GM18526 (cell line): ENCODE results near the gene TAF11.

ENCODE experiments used
- POLR2A ChIP-seq: IDR thresholded peaks from 3 replicates; pipeline ENCODE4 v1.6.1; 2011; ENCODE audit not compliant: insufficient read length; ENCODE audit errors: extremely low read depth

Gene TAF11

GRCh38 chr6:34887753-34888513, at the start of gene TAF11:
TSS of gene TAF11 (minus strand) at chr6:34888042. CDS start at chr6:34887957, 85 bp downstream.
- peak; percentile 86 for TF ChIP-seq POLR2A

GRCh38 chr6:34934516-34934915, 46.7 kb upstream of the TAF11 start:
- TF ChIP-seq POLR2A = no peak

GRCh38 chr6:34930221-34930620, 42.4 kb upstream of the TAF11 start:
- TF ChIP-seq POLR2A = no peak

- TF ChIP-seq POLR2A = no peak
Measured at GRCh38 chr6:34929241-34929978, 41.6 kb upstream of the TAF11 start.

GRCh38 chr6:34928695-34929094, 40.9 kb upstream of the TAF11 start:
- TF ChIP-seq POLR2A = no peak

GRCh38 chr6:34928220-34928619, 40.4 kb upstream of the TAF11 start:
- no peak for TF ChIP-seq POLR2A

GRCh38 chr6:34926655-34927054, 38.8 kb upstream of the TAF11 start:
- TF ChIP-seq POLR2A = no peak

- no peak for TF ChIP-seq POLR2A
Measured at GRCh38 chr6:34924831-34925625, 37.2 kb upstream of the TAF11 start.

GRCh38 chr6:34922177-34922663, 34.4 kb upstream of the TAF11 start:
- TF ChIP-seq POLR2A = no peak

- no peak for TF ChIP-seq POLR2A
Measured at GRCh38 chr6:34920097-34920496, 32.3 kb upstream of the TAF11 start.

- TF ChIP-seq POLR2A = no peak
Measured at GRCh38 chr6:34919651-34920050, 31.8 kb upstream of the TAF11 start.

- no peak for TF ChIP-seq POLR2A
Measured at GRCh38 chr6:34917626-34918285, 29.9 kb upstream of the TAF11 start.

GRCh38 chr6:34916348-34916967, 28.6 kb upstream of the TAF11 start:
- TF ChIP-seq POLR2A = no peak

GRCh38 chr6:34914358-34914757, 26.5 kb upstream of the TAF11 start:
- no peak for TF ChIP-seq POLR2A
